Astrocyte (in vitro differentiated cells and primary cell): Measurements from ENCODE around the gene CNTNAP2.

Source experiments
- EZH2 ChIP-seq: IDR thresholded peaks from 2 replicates; pipeline ENCODE4 v1.6.1; 2012; ENCODE audit warnings: mild to moderate bottlenecking, low read length, inconsistent platforms; ENCODE audit not compliant: insufficient read depth
- TF ChIP-seq, protein P1 (sequence below): IDR thresholded peaks from 2 replicates; pipeline ENCODE4 v1.5.1; 2011; ENCODE audit warnings: low read depth, mild to moderate bottlenecking, inconsistent platforms, low read length, moderate library complexity; ENCODE audit not compliant: insufficient read depth

- no peak for TF ChIP-seq EZH2
- TF ChIP-seq, protein P1, sequence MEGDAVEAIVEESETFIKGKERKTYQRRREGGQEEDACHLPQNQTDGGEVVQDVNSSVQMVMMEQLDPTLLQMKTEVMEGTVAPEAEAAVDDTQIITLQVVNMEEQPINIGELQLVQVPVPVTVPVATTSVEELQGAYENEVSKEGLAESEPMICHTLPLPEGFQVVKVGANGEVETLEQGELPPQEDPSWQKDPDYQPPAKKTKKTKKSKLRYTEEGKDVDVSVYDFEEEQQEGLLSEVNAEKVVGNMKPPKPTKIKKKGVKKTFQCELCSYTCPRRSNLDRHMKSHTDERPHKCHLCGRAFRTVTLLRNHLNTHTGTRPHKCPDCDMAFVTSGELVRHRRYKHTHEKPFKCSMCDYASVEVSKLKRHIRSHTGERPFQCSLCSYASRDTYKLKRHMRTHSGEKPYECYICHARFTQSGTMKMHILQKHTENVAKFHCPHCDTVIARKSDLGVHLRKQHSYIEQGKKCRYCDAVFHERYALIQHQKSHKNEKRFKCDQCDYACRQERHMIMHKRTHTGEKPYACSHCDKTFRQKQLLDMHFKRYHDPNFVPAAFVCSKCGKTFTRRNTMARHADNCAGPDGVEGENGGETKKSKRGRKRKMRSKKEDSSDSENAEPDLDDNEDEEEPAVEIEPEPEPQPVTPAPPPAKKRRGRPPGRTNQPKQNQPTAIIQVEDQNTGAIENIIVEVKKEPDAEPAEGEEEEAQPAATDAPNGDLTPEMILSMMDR, result no peak
These were observed 2349.5 kb downstream of the CNTNAP2 start for GRCh38 chr7:148466120-148466519.
